ENCODE measurements around the gene IER2.

DNA sequence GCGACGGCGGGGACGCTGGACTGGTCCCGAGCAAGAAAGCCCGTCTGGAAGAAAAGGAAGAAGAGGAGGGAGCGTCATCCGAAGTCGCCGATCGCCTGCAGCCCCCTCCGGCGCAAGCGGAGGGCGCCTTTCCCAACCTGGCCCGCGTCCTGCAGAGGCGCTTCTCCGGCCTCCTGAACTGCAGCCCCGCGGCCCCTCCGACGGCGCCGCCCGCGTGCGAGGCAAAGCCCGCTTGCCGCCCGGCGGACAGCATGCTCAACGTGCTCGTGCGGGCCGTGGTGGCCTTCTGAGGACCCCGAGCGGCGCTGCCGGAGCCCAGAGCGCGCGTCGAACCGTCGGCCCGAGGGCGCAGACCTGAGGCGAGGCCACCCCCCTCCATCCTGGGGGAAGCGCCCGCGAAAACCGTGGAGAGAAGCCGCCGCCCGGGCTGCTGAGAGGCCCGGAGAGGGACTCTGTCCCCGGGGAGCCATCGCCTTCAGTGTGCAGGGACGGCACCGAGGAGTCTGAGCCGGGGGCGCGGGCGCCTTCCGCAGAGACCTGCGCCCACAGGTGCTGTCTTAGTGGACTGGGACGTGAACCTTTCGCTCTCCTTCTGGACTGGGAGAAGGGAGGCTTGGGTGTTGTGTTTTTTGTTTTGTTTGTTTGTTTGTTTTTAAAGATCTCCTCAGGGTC is 3.5 kb downstream of the IER2 start:
- no peak for TF ChIP-seq POLR2A (IDR thresholded peaks at IDR 0.05)
- TF ChIP-seq, protein P1, sequence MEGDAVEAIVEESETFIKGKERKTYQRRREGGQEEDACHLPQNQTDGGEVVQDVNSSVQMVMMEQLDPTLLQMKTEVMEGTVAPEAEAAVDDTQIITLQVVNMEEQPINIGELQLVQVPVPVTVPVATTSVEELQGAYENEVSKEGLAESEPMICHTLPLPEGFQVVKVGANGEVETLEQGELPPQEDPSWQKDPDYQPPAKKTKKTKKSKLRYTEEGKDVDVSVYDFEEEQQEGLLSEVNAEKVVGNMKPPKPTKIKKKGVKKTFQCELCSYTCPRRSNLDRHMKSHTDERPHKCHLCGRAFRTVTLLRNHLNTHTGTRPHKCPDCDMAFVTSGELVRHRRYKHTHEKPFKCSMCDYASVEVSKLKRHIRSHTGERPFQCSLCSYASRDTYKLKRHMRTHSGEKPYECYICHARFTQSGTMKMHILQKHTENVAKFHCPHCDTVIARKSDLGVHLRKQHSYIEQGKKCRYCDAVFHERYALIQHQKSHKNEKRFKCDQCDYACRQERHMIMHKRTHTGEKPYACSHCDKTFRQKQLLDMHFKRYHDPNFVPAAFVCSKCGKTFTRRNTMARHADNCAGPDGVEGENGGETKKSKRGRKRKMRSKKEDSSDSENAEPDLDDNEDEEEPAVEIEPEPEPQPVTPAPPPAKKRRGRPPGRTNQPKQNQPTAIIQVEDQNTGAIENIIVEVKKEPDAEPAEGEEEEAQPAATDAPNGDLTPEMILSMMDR (IDR thresholded peaks at IDR 0.05) = no peak
- no peak for TF ChIP-seq POLR2AphosphoS5 (IDR thresholded peaks at IDR 0.05; ENCODE audit: insufficient read depth in 1 of 2, low read depth in 1 of 2)

All from vagina (tissue), 2 donors.